ENCODE data around the gene NEDD4. TPM values are rescaled to one million over a fixed set of nuclear protein-coding genes. Genes with fewer than 3 reads are reported as not detected.

NEDD4 gene
- polyA plus RNA-seq, 1 donor (not counting 4 experiments of a cell fraction or from before 2014, with no cell fraction given): 24.3 TPM

- Histone ChIP-seq H3K9ac (ENCODE audit: control insufficient read depth, extremely low read depth, insufficient read depth, low read length) (no peak overlapping the region), H3K4me2 (ENCODE audit: control insufficient read depth, extremely low read depth, insufficient read depth, low read depth, low read length) (no peak overlapping the region), H3K4me3 (ENCODE audit: control insufficient read depth in 2 of 3, extremely low read depth in 1 of 3, insufficient read depth in 2 of 3, low read depth in 1 of 3, low read length in 3 of 3) (no peak overlapping the region), H3K36me3 (ENCODE audit: control insufficient read depth in 2 of 2, extremely low read depth in 1 of 2, insufficient read depth in 2 of 2, low read length in 2 of 2) (peaks cover 30 to 41% of the 10 kb centered on the region in 2 experiments), H2AFZ (ENCODE audit: control insufficient read depth, low read length) (no peak overlapping the region), H3K4me1 (ENCODE audit: control insufficient read depth, extremely low read depth, insufficient read depth, low read length) (no peaks in the 10 kb centered on the region), H3K27ac (ENCODE audit: control insufficient read depth, insufficient read depth, low read length) (no peak overlapping the region), H3K9me3 (ENCODE audit: control insufficient read depth, low read depth, low read length) (no peaks in the 10 kb centered on the region), H3K79me2 (ENCODE audit: control insufficient read depth, insufficient read depth, low read length) (no peaks in the 10 kb centered on the region), H4K20me1 (ENCODE audit: control insufficient read depth, extremely low read depth, insufficient read depth, low read length) (peaks cover 4% of the 10 kb centered on the region), H3K27me3 (ENCODE audit: control insufficient read depth, extremely low read depth, insufficient read depth, low read length) (no peaks in the 10 kb centered on the region), H3K9me1 (ENCODE audit: control insufficient read depth, extremely low read depth, insufficient read depth, low read length) (no peaks in the 10 kb centered on the region)
- DNase-seq (ENCODE audit: low read depth, low spot score): no peak
- no peak for FAIRE-seq
- dilution Hi-C loops (cut with MboI; ENCODE audit: extremely low pct_ligation_motif_present, low sequenced_read_pairs): no loop called here
- TF ChIP-seq EZH2 (IDR thresholded peaks at IDR 0.05; ENCODE audit: low read length): no peak
- TF ChIP-seq, protein P1, sequence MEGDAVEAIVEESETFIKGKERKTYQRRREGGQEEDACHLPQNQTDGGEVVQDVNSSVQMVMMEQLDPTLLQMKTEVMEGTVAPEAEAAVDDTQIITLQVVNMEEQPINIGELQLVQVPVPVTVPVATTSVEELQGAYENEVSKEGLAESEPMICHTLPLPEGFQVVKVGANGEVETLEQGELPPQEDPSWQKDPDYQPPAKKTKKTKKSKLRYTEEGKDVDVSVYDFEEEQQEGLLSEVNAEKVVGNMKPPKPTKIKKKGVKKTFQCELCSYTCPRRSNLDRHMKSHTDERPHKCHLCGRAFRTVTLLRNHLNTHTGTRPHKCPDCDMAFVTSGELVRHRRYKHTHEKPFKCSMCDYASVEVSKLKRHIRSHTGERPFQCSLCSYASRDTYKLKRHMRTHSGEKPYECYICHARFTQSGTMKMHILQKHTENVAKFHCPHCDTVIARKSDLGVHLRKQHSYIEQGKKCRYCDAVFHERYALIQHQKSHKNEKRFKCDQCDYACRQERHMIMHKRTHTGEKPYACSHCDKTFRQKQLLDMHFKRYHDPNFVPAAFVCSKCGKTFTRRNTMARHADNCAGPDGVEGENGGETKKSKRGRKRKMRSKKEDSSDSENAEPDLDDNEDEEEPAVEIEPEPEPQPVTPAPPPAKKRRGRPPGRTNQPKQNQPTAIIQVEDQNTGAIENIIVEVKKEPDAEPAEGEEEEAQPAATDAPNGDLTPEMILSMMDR (optimal IDR thresholded peaks at IDR 0.05 in 1 of 3, IDR thresholded peaks at IDR 0.05 in 1 of 3, conservative IDR thresholded peaks at IDR 0.05 in 1 of 3; ENCODE audit: extremely low read depth in 1 of 3, insufficient read depth in 2 of 3, low read length in 3 of 3): no peak
Measured at GRCh38 chr15:55858661-55859060, 134.8 kb downstream of the NEDD4 start.

DNA sequence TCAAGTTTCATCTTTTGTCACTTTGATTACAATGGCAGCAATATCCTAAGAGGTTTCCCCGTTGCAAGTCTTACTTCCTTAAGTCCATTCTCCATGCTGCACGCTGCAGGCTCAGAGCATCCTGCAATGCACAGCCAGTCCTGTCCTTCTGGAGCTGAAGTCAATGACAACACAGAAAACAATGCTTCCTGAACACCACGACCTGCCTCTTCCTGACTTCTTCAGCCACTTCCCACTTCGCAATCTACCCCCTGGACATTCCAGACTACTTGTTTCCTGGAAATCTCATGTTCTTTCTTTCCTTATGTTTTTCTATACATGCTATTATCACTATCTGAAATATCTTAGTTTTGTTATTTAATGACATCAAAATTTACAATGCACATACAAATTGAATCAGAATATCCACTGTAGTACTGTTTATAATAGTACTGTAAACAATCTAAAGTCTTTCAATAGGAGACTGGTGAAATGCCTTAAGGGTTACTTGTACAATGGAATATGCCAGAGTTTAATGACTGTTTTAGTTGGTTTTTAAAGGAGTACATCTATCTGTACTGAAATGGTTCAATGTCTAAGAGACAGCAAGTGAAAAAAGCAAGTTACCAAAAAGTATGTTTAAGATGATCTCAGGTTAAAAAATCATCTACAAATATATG lies 136.8 kb downstream of the NEDD4 start:
- Histone ChIP-seq H2AFZ (ENCODE audit: control insufficient read depth, low read length) (no peak overlapping the region), H4K20me1 (ENCODE audit: control insufficient read depth, extremely low read depth, insufficient read depth, low read length) (peaks cover 4% of the 10 kb centered on the region), H3K27ac (ENCODE audit: control insufficient read depth, insufficient read depth, low read length) (no peak overlapping the region), H3K4me1 (ENCODE audit: control insufficient read depth, extremely low read depth, insufficient read depth, low read length) (no peaks in the 10 kb centered on the region), H3K4me3 (ENCODE audit: control insufficient read depth in 2 of 3, extremely low read depth in 1 of 3, insufficient read depth in 2 of 3, low read depth in 1 of 3, low read length in 3 of 3) (no peak overlapping the region), H3K27me3 (ENCODE audit: control insufficient read depth, extremely low read depth, insufficient read depth, low read length) (no peaks in the 10 kb centered on the region), H3K36me3 (ENCODE audit: control insufficient read depth in 2 of 2, extremely low read depth in 1 of 2, insufficient read depth in 2 of 2, low read length in 2 of 2) (peaks cover 29 to 48% of the 10 kb centered on the region in 2 experiments), H3K79me2 (ENCODE audit: control insufficient read depth, insufficient read depth, low read length) (no peaks in the 10 kb centered on the region), H3K4me2 (ENCODE audit: control insufficient read depth, extremely low read depth, insufficient read depth, low read depth, low read length) (no peak overlapping the region), H3K9me1 (ENCODE audit: control insufficient read depth, extremely low read depth, insufficient read depth, low read length) (no peaks in the 10 kb centered on the region), H3K9me3 (ENCODE audit: control insufficient read depth, low read depth, low read length) (no peaks in the 10 kb centered on the region), H3K9ac (ENCODE audit: control insufficient read depth, extremely low read depth, insufficient read depth, low read length) (no peak overlapping the region)
- dilution Hi-C loops (cut with MboI; ENCODE audit: extremely low pct_ligation_motif_present, low sequenced_read_pairs): no loop called here
- TF ChIP-seq, protein P1 (optimal IDR thresholded peaks at IDR 0.05 in 1 of 3, IDR thresholded peaks at IDR 0.05 in 1 of 3, conservative IDR thresholded peaks at IDR 0.05 in 1 of 3; ENCODE audit: extremely low read depth in 1 of 3, insufficient read depth in 2 of 3, low read length in 3 of 3): no peak
- TF ChIP-seq EZH2 (IDR thresholded peaks at IDR 0.05; ENCODE audit: low read length): no peak
- FAIRE-seq (no peak), DNase-seq (ENCODE audit: low read depth, low spot score) (no peak)

Data from keratinocyte (primary cell).